HG02588 (cell line): ENCODE measurements around the gene LTBP2.

Source experiments
- ATAC-seq: cut with Tn5 transposase; IDR thresholded peaks from one replicate; pipeline ENCODE4 v1.9.1; 2021; ENCODE audit warnings: mild to moderate bottlenecking, moderate library complexity; ENCODE audit not compliant: unreplicated experiment

Gene LTBP2

GRCh38 chr14:74510223-74510931 lies 101.7 kb downstream of the LTBP2 start:
- ATAC-seq, result no peak

DNA sequence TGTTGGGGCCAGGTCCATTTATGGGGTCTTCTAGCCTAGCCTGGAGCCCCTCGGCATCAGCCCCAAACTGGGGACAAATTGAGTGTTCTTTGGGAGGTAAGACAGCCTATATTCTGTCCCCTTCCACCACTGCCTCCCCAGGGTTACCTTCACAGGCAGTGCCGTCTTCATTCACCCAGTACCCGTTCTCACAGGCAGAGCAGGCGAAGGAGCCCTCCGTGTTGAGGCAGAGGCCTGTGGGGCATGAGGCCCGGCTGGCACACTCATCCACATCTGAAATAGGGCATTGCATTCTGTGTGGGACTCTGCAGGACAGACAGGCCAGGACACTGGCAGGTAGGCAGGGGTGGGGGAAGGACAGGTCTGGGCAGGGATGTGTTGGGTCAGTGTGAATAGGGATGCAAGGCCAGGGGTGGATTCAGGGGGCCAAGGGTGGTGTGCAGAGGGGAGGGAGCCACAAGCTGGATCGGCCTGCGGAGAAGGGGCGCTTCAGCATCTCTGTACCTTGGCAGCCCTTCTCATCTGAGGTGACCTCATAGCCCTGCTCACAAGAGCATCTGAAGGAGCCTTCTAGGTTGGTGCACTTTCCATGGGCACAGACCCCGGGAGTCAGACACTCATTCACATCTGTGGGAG lies 102.3 kb downstream of the LTBP2 start:
- ATAC-seq, result no peak

GRCh38 chr14:74508844-74509428 lies 103.1 kb downstream of the LTBP2 start:
- ATAC-seq, result no peak

DNA sequence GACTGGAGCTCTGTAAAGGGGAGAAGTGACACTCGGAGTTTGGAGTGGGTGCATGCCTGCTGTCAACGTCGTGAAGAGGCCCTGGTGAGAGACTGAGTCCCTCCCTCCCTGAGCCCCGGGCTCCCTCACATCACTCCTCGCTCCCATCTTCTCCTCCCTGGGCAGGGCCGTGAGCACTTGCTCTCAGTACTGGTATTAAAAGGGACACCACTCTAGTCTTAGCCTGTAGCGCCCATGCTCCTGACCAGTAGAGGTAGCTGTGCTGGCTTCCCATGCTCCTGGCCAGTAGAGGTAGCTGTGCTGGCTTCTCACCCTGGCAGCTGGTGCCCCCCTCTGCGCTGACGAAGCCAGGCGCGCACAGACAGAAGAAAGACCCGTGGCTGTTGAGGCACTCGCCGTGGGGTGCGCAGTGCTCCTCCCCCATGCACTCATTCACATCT lies 103.7 kb downstream of the LTBP2 start:
- ATAC-seq, result no peak

GRCh38 chr14:74507840-74508239 lies 104.2 kb downstream of the LTBP2 start:
- ATAC-seq, result no peak

GRCh38 chr14:74507085-74507484 lies 105.0 kb downstream of the LTBP2 start:
- ATAC-seq, result no peak

GRCh38 chr14:74506411-74506851 lies 105.6 kb downstream of the LTBP2 start:
- no peak for ATAC-seq

DNA sequence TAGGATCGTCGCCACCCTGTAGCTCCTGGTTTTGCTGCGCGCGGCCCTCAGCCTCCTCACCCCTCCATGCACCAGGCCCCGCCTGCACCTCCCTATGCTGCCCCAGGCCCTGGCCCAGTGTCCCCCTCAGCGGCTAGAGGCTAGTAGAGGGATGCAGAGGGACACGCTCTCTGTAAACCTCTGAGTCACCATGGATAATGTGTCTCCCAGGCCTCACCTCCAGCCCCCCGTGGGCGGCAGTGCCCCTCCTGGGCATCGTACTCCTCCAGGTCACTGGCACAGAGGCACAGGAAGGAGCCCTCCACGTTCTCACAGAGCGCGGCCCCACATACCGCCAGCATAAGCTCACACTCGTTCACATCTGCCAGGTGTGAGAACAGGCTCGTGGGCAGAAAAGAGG lies 106.2 kb downstream of the LTBP2 start:
- ATAC-seq, result no peak

DNA sequence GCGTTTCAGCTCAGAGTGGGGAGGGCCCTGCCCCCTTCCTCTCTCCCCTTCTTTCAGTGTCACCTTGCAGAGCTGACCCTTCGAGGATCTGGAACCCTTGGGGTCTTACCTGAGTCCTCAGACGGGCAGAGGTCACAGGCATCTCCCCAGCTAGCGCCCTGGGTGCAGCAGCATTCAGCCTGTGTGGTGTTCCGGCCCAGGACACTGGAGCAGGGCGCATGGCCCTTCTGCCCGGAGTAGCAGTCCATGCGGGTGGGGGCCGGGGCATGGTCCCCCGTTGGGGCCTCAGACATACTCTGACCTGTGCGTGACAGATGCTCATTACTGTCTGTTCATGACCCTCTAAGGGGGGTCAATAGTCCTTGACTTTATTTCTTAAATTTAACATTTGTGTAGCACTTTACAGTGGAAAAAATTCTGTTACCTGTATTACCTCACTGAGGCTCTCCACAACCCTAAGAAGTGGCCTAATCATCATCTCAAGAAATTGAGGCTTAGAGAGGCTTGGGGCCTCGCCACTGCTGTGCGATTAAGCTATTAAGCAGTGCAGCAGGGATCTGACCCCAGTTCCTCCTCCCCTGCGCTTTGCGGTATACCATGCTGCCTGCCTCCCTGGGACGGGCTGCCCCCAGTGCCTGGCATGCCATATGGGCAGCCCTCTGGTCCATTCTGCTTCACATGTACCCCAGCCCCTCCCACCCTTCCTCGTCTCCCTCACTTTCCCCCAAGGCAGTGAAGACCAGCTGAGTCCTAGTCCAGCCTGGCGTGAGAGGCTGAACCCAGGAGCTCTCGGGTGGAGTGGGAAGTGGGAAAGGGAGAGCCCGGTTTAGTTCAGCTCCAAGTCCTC lies 106.9 kb downstream of the LTBP2 start:
- no peak for ATAC-seq

DNA sequence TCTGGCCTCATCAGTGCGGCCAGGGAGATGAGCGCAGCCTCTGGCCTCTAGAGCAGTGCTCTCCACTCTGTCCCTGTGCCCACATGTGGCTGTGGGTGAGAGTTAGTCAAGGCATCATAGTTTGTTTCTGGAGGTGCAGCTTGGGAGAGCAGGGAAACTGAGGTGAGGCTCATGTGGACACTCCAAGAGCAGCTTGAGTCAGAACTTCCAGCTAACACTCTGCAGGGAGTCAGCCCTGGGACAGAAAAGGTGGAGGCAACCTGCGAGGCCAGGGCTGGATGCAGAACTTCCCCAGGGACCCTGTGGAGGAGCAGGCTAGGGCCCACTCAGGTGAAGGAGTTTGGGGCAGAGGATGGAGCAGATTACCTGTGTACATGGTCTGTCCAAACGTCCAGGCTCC lies 107.6 kb downstream of the LTBP2 start:
- ATAC-seq, result no peak

DNA sequence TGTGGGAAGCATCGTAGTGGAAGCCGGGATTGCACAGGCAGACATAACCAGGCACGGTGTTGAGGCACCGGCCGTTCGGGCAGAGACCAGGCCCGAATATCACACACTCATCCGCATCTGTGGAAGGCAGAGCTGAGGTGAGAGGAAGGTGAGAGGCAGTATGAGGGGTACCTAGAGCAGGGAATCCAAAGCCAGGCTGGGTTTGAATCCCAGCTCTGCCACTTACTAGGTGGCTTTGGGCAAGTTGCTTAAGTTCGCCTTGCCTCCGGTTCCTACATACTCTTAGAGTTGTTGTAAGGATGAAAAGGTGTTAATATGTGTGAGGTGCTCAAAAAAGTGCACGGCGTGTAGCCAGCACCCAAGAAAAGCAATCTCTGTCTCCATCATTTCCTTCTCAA lies 108.1 kb downstream of the LTBP2 start:
- no peak for ATAC-seq

DNA sequence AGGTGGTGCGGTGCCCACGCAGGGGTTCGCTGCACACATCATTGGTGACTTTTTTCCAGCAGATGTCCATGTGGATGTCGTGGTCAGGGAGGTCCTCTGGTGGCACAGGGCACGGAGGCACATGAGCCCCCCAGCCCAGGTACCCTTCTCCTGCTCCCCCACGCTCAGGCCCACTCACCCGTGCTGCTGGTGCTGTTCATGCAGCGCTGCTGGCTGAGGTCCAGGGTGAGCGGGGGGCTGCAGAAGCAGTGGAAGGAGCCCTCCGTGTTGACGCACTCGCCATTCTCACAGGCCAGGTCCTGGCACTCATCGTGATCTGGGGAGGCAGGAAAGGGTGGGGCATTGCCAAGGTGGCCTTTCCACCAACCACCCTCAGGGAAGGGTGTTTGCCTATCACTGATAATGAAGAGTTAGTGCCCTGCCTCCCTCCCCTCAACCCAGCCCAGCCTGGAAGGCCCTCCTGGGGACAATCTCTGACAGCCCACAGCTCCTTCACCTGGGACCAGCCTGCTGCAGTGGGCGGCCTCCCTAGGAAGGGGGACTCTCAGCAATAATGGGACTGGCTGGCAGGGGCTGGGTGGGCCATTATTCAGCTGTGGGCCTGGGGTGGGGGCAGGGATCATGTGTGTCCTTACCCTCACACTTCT lies 108.6 kb downstream of the LTBP2 start:
- ATAC-seq, result no peak

DNA sequence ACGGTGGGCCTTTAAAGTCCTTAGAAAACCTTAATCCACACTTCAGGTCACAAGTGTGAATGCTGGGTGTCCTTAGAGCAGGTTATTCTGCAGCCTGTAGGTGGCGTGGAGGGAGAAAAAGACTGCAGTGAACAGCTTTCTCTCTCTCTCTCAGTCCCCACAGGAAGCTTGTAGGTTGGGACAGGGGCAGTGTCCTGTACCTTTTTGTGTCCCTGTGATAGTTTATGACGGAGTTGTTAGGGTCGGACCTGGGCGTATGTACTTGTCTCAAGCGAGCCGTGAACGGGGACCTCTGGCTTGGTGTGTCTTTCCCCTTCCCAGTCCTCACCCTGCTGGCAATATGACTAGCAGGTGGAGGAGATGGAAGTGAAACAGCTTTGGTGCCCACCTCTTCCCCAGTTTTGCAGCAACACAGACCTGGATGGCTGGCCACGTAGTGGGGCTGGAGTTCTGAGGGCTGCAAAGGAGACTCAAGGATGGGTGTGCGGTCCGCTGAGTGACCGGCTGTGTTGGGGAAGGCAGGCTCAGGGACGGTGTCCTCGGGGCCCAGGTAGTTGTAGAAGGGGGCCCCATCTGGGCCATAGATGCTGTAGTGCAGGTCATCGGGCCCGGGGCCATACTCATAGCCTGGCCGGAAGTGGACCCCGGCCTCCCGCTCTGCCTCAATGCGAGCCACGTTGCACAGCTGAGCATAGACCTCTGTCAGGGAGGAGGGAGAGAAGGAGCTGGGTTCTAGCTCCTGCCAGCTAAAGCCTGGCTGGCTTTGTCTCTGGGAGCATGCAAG lies 109.6 kb downstream of the LTBP2 start:
- ATAC-seq, result no peak

- ATAC-seq, result no peak
Observed at GRCh38 chr14:74501691-74502090, 110.3 kb downstream of the LTBP2 start.

GRCh38 chr14:74501135-74501614 lies 110.9 kb downstream of the LTBP2 start:
- ATAC-seq, result no peak

DNA sequence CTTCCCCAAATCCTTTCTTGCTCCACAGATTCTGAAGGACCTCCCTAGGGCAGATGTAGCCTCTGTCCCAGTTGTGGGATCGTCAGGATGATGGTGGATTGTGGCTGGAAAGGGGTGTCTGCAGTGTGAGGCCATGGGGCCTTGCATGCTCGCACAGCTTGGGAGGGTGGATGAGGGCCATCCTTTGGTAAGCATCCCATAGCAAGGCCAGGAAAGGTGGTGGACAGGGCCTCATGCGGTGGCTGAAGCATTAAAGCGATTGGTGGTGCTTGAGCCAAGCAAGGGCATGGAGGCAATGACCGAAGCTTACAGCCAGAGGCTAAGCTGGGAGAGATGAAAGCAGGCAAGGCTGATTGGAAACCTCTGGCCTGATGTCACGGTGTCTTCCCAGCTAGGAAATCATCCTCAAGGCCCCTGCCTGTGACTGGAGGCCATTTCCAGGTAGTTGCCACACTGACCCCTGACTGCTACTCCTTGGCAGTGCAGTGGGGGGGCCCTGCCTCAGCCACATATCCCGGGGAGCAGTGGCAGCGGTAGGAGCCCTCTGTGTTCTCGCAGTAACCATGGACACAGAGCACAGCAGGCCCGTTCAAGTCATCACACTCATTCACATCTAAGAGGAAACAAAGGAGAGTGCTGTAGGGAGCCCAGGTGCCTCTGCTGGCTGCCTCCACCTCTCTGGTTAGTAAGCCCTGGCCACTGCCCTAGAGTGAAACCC lies 111.5 kb downstream of the LTBP2 start:
- ATAC-seq, result no peak

DNA sequence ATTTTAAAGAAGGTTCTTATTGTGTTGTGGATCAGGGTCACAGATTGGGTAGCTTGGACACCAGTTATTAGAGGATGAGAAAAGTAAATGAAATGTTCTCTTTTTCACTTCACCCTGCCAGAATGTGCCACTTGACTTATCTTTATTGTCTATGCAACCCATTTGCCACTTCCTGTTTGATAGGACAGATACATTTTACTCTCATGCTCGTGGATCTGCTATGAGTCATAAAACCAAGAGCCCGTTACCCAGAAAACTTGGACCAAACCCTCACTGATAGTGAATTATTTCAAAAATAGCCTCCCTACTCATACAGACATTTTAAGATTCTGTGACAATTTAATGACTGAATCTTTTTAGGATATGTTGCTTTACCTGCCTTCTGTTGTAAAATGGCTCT lies 116.7 kb downstream of the LTBP2 start:
- ATAC-seq, result no peak

DNA sequence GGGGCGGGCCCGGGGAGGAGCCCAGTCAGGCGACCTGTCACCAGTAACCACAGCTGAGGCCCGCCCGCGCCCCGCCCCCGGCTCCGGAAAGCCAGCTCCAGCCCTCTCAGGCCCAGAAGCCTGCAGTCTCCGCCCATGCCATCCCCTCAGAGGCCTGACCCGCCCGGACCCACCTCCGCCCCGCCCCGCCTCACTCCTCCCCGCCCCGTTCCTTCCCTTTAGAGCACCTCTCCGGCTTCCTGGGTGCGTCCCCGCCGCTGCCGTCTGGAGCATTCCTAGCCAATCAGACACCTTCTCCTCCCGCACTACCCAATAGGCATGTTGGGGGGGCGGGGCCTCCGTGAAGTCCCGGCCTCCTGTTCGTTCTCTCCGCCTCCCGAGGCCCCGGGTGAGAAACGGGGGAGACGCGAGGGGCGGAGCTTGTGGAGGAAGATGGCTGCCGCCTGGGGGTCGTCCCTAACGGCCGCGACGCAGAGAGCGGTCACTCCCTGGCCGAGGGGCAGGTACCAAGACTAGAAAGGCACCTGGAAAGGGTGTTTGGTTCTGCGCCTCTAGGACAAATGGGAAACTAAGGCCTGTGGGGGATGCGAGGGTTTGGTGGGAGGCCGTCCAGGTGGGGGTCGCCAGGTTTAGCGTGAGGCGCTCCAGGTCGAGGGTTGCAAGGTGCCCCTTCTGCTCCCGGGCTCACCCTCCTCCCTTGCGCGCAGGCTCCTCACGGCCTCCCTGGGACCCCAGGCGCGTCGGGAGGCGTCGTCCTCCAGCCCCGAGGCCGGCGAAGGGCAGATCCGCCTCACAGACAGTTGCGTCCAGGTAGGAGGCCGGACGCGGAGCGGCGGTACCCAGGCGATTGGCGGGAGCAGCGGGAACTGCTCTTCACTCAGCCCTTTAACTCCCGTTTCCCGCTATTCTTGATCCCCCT lies 118.4 kb downstream of the LTBP2 start, which contains the start of gene ISCA2:
Gene ISCA2 (plus strand): TSS at position 423 of the 919 bp plus-strand sequence. CDS start 10 bp downstream, at position 433.
- peak; percentile 88 for ATAC-seq
